Right renal pelvis (tissue), 4 donors: Measurements from ENCODE around the gene ANKRD6. TPM values are rescaled to one million over a fixed set of nuclear protein-coding genes. Genes with fewer than 3 reads are reported as not detected.

ENCODE experiments used
- DNase-seq, 4 donors: peaks; one replicate each; pipeline ENCODE4 v3.0.0-alpha.2; 2013; ENCODE audit warnings: low read depth in 4 of 4, low spot score in 3 of 4, missing footprints in 1 of 4
- polyA plus RNA-seq, 4 donors: library from polyadenylated mRNA; unstranded; fragments of 120-200 nt; gene quantifications; one replicate each; pipeline ENCODE4 v1.2.1, GENCODE V29; 2013; ENCODE audit not compliant: insufficient read length in 4 of 4

Gene ANKRD6
- polyA plus RNA-seq, 4 donors = 20.0 to 27.6 (median 24.1) TPM

DNA sequence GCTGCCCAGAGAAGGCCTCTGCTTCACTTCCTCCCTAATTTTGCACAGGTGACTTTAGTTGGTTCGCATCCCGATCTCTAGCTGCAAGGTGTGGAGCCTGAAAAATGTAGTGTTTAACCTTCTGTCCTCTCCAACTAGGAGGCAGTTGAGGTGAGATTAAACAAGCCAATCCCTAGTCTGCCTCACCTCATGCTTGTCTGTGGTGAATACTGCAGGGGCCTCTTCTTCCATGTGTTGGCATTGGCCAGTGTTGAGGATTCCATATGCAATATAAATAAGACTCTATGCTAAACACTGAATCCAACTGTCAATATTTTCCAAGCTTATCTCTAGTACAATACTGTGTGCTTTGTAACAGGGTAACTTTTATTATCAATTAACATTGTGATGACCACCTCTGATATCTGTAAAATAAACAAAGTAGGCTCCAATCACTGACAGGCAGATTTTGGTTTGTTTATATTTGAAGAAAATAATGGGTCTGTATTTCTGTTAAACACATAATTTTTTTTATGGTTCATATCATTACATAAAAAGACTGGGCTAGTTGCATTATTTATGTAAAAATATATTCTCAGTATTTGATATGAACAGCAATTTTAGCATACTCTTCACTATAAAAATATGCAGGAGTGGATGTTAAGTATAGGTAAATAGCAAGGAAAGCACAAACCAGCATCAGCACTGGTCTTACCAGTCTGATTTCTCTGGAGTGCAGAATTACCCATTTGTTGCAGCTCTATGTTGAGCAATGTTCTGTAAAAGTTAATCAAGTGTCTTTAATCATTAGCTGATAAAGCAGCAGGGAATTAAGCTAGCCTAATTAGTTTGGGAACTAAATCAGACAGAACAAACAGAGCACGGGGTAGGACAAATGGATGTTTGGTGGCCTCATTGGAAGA is 74.0 kb downstream of the ANKRD6 start:
- DNase-seq = no peak

DNA sequence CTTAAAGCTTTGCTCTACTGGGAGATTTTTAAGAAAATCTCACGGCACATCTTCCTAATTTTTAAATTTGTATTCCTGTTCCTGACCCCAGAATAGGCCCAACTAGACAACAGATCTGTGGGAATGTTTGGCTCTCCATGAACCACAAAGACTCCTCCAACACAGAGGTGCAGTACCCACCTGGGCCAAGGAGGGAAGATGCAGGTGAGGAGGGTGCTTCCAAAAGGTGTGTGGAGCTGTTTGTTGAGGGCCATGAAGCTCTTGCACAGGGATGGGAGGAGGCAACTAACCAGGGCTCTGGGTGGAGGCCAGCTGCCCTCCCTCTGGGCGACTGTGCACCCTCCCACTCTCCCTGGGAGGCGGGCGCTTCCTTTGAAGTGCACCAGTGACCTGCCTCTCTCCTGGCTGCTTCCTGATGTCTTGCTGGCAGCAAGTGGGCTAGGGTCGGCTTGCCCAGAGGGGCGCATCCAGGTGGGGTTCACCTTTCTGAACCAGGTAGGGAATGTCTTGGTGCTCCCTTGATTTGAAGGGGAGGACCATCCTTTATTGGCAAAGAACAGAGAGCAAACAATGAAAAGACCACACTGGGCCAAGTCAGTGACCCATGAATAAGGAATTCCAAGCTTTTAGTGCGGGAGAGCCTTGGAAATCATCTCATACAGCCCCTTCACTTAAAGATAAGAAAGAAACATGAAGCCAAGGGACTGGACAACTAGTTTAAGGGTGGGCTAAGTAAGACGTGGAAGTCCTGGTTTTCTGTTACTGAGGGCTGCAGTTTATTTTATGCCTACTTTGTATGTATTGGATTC is 76.0 kb downstream of the ANKRD6 start:
- DNase-seq = no peak

DNA sequence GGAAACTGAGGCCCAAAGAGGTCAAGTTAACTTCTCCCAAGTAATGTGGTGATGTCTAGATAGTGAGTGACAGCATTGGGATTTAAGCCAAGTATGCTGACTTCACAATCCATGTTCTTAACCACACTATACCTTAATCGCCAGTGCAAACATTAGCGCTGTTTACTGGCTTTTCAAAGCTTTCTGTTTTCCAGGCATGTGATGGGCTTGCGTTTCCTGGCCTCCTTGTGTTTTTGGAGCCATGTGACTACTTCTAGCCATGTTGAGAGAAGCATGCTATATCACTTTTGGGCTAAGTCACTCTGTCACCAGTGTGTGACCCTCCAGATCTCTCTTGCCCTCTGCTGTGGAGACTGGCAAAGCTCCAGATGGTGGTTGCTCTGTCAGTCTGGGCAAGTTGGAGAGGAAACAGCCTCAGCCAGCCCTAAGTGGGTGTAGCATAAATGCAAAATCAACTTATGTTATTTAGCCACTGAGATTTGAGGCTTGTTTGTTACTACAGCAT is 76.9 kb downstream of the ANKRD6 start:
- DNase-seq = no peak

DNA sequence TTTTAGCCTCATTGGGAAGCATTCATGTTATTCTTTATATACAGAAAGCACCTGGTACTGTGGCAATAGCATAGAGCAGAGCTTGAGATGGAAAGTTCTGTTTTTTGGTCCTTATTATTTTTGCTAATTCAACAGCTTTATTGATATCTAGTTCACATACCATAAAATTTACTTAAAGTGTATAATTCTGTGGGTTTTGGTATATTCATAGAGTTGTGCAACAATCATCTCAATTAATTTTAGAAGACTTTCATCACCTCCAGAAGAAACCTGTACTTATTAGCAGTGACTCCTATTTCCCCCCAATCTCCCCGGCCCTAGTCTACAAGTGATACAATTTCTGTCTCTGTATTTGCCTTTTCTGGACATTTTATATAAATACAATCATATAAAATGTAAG is 77.4 kb downstream of the ANKRD6 start:
- no peak for DNase-seq

DNA sequence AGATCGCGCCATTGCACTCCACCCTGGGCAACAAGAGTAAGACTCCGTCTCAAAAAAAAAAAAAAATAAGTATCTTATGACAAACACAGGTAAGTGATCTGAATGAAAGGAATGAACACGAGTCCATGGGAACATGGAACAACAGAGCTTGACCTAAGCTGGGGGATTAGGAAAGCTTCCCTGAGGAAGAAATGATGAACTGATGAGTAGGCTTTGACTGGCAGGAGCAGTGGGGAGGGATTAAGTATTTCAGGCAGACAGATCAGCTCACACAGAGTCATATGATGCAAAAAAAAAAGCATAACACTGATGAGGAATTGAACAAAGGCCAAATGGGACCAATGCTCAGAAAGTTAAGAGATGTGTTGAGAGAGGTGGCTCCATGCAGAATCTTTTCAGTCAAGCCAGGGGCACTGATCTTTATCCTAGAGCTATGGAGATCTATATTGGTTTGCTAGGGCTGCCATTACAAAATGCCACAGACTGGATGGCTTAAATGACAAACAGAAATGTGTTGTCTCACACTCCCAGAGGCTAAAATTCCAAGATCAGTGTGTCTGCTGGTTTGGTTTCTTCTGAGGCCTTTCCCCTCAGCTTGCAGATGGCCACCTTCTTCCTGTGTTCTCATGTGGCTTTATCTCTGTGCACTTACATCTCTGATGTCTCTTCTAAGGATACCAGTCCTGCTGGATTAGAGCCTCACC is 85.6 kb downstream of the ANKRD6 start:
- DNase-seq = no peak

DNA sequence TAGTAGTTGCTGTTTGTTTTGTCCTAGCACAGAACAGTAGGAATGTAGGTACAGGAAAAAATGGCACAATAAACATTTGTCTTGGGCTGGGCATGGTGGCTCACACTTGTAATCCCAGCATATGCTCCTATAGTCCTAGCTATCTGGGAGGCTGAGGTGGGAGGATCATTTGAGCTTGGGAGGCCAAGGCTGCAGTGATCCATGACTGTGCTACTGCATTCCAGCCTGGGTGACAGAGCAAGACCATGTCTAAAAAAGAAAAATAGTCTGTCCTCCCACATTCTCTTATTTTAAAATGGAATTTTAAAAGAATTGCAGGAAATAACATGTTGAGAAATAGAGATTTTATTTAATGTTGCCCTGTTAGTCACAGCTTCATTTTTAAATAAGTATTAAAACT is 87.8 kb downstream of the ANKRD6 start:
- no peak for DNase-seq

DNA sequence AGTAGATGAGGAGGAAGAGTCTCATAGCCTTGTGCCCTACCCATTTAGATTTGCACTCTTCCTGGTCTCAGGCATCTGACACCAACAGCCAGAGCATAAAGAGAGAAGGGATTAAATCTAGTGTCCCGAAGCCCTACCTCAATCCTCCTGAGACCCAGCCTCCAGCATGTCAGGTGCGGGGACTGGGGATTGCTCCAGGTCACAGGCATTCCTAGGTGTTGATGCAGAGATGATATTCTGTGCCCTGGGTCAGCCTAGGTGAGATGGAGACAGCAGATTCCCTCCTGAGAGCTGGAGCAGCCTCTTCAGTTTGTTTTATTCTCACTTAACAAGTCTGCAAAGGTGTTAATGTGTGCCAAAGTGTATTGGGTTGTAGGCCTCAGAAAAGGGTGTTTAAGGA is 89.8 kb downstream of the ANKRD6 start:
- no peak for DNase-seq

DNA sequence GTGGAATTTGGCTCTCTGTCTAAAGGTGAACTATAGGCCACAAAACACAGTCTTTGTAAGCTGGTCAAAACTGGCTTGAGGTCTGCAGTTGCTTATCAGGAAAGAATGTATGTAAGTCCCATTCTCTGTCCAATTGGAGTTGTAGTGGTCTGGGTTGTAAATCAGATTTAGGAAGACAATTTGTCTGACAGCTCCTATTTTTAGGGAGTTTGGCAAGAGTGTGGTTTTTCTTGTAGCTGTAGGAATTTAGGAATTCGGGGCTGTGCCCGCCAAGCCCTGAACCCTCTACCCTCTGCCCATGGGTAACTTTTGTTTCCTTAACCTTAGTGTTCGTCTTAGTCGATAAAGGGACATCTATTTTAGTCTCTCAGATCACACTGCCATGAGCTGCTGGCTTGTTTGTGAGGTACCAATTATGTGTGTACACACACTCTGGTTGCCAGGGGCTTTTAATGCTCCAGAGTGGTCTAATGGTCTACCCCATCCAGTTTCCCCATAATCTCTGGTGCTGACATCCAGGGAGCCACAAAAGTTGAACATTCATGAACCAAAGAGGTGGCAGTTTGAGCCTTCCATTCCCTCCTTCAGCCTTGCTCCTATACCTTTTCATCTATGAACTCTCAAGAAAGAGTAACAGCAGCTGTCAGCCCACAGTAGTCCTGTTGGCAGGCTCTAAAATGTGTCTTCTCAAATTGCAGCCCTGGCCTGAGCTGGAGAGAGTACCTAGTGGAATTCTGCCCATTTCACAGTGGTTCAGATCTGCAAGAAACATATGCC is 93.0 kb downstream of the ANKRD6 start:
- no peak for DNase-seq

DNA sequence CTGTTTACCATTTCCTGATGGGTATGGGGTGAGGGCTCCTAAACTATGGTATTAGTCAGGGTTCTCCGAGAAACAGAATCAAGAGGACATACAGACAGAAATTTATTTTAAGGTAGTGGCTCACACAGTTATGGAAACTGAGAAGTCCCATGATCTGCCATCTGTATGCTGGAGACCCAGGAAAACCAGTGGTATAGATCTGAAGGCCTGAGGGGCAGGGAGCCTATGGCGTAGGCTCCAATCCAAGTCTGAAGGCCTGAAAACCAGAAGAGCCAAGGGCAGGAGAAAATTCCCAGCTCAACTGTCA is 93.6 kb downstream of the ANKRD6 start:
- DNase-seq = no peak

DNA sequence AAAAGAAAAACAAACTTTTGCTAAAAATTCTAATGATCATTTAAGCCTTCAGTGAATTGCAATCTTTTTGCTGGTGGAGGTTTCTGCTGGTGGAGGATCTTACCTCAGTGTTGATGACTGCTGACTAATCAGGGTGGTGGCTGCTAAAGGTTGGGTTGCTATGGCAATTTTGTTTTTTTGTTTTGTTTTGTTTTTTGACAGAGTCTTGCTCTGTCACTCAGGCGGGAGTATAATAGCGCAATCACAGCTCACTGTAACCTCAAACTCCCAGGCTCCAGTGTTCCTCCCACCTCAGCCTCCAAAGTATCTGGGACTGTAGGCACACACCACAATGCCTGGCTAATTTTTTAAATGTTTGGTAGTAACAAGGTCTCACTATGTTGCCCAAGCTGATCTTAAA is 94.7 kb downstream of the ANKRD6 start:
- DNase-seq = no peak

DNA sequence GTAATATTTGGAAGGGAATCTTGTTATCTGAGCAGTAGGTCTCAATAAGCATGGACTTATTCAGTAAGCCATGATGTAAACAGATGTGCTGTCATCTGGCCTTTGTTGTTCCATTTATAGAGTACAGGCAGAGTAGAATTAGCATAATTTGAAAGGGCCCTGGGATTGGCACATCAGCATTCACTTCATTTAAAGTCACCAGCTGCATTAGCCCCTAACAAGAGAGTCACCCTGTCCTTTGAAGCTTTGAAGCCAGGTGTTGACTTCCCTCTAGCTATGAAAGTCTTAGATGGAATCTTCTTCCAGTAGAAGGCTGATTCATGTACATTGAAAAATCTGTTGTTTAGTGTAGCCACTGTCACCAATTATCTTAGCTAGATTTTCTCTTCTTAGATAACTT is 95.9 kb downstream of the ANKRD6 start:
- DNase-seq = no peak

DNA sequence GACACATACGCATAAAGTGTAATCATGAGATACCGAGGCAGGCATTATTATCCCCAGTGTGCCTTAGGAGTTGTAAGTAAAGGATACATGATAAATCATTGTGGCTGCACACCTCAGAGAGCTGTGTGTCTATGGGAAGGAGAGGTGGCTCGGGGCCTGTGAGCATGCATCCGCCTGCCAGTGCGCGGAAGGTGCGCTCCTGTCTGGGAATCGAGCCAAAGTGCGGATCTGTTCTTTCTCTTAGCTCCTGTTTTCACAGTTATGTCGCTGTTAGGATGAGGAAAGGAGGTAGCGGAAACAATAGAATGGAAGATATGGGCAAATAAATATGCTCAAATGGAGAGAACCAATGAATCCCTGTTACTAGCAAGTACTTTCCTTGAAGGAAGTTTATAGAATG is 98.0 kb downstream of the ANKRD6 start:
- DNase-seq = no peak

DNA sequence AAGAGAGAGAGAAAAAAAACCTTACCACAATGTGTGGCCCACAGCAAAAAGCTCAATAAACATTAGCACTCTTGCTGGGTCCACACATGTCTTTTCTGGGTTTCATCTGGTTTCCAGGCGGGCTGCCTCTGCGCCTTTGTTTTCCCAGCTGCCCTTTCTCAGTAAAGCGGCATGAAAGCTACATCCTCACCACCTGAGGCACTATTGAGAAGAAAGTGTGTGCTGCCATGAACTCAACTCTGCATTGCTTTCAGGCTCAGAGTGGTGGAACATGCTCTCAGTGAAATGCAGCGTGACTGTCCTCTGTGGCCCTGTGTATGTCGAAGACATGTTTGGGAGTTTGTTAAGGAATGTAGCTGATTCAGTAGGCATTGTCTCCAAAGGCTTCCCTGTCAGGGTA is 103.3 kb downstream of the ANKRD6 start:
- DNase-seq = no peak

DNA sequence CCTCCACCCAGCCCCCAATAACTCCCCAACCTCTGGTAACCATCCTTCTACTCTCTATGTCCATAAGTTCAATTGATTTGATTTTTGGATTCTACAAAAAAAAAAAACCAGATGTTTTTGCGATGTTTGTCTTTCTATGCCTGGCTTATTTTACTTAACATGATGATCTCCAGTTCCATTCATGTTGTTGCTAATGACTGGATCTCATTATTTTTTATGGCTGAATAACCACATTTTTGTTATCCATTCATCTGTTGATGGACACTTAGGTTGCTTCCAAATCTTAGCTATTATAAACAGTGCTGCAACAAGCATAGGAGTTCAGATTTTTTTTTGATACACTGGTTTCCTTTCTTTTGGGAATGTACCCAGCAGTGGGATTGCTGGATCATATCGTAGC is 106.8 kb downstream of the ANKRD6 start:
- no peak for DNase-seq

DNA sequence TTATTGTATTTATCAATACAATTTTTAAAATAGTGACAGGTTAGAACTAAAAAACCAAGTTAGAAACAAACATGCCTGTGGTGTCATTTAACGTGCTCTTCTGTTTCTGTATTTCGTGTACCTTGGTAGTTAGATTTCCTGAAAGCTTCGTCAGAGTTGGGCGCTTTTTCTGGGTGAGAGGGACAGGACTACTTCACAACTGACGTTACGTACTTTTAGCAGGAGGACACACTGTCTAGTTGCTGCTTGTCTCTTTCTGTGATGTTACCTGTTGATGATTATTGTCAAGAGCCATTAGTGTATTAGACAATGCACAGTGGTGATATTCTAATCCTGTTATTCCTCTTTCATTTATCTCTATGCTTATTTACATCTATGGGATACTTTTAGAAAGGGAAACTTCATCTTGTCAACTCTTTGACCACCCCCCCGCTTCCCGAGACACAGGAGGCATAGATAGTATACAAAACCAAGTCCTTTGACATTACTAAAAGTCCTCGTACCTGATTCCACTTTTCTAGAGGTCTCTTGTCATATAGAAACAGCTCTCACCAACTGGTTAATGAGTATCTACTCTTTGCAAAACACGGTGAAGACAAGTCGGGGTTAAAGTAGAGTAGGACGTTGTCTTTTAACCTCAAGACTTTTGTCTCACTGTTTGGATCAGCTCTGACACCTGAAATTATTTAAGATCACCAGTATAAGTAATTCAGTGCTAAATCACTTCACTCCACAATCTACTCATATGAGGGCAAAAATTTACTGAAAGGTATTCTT is 109.3 kb downstream of the ANKRD6 start:
- no peak for DNase-seq

DNA sequence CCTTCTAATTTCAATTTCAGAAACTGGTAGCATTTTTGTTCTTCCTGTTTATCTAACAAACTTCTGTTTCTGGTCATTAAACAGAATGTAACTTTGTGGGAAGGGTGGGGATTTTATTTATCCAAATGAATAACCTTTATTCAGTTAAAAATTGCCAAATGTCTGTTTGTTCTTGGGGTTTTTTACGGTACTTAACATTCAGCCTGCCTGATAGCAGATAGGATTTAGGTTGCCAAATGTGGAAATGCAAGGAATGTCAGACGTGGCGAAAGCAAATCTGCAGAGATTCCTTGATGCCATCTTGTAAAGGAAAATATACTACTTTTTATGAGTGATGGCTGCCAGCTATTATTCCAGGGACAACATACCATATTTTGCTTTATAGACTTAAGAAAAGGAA is 109.9 kb downstream of the ANKRD6 start:
- no peak for DNase-seq

DNA sequence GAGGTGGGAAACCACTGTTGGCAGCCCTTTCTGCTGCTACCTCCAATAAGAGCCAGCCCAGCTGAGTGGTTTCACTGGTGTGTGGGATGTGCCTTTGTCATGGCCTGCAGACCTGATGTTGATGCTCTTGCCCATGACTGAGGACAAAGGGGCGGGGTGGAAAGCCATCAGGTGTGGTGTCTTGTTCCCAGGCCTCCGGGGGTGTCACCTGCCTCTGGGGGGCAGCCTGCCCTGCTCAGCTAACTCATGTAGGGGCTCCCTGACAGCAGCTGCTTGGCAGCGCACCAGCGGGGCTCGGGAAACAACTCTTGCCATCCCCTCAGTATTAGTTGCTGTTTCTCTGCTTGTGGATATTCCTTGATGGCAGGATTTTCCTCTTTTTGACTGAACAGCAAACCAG is 114.3 kb downstream of the ANKRD6 start:
- no peak for DNase-seq

DNA sequence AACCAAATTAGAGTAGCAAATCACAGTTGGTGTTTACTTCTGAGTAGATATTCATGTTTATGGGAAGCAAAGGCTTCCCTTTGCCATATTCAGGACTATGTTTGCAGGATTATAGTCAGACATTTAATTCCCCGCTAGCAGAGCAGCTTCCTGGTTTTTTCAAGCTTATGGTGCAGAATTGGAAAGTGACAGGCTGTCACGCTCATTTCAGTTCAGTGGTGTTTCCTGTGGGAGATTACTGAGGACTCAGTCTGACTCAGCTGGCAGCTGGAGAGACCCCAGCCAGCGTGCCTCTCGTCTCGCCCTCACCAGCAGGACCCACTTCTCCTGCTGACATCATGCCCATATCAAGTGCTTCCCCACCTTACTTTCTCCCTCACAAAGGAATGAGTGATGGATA is 120.5 kb downstream of the ANKRD6 start:
- no peak for DNase-seq

DNA sequence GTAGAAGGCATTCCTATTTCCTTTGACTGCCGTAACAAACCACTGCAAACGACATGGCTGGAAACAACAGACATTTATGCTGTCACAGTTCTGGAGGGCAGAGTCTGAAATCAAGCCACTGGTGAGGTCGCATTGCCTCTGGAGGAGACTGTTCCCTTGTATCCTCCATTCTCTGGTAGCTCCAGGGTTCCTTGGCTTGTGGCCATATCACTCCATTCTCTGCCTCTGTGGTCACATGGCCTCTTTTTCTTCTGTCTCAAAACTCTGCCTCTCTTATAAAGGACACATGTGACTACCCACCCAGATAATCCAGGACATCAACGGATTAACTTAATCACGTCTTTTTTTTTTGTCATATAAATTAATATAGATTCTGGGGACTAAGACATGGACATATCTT is 121.2 kb downstream of the ANKRD6 start:
- DNase-seq = no peak

DNA sequence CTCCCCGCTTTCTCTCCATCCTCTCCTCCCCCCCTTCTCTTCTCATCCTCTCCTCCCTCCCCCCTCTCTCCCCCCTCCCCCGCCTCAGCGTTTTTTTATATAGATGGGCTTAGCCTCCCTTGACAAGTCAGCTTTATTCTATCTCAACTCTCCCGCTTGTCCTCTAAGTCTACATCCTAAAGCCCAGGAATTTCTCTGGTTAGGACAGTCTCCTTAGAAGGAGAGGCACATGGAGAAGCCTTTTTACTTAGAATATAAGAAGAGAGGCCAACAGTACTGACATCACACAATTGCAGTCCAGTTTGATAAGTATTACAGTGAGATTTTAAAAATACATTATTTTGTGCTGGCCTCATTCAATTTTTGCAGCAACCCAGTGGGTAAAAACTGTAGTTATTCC is 122.1 kb downstream of the ANKRD6 start:
- DNase-seq = no peak
